ENCODE data around the gene PTGIR. TPM values are rescaled to one million over a fixed set of nuclear protein-coding genes. Genes with fewer than 3 reads are reported as not detected.

PTGIR gene
- polyA plus RNA-seq, 2 of the 4 experiments (the other 2 are of a cell fraction), result 0.06 TPM; not detected in 1

GRCh38 chr19:46661020-46661731 is 36.3 kb upstream of the PTGIR start, which contains the start of gene DACT3 (continued):
- TF ChIP-seq CEBPB (IDR thresholded peaks at IDR 0.05), result no peak
- TF ChIP-seq, protein P1, sequence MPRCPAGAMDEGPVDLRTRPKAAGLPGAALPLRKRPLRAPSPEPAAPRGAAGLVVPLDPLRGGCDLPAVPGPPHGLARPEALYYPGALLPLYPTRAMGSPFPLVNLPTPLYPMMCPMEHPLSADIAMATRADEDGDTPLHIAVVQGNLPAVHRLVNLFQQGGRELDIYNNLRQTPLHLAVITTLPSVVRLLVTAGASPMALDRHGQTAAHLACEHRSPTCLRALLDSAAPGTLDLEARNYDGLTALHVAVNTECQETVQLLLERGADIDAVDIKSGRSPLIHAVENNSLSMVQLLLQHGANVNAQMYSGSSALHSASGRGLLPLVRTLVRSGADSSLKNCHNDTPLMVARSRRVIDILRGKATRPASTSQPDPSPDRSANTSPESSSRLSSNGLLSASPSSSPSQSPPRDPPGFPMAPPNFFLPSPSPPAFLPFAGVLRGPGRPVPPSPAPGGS (IDR thresholded peaks at IDR 0.05), result no peak
- TF ChIP-seq FOXS1 (CRISPR knock-in tag; IDR thresholded peaks at IDR 0.05), result no peak
- TF ChIP-seq HOXA7 (CRISPR knock-in tag; IDR thresholded peaks at IDR 0.05), result no peak
- TF ChIP-seq HEYL (CRISPR knock-in tag; IDR thresholded peaks at IDR 0.05), result no peak
- TF ChIP-seq, protein P2, sequence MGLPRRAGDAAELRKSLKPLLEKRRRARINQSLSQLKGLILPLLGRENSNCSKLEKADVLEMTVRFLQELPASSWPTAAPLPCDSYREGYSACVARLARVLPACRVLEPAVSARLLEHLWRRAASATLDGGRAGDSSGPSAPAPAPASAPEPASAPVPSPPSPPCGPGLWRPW (IDR thresholded peaks at IDR 0.05), result no peak
- no peak for TF ChIP-seq RARB (CRISPR knock-in tag; IDR thresholded peaks at IDR 0.05)
- TF ChIP-seq POLR2AphosphoS2 (conservative IDR thresholded peaks at IDR 0.05; ENCODE audit: low read length), result no peak
- TF ChIP-seq RNF2 (IDR thresholded peaks at IDR 0.05; ENCODE audit: borderline replicate concordance, low read depth), result no peak
- no peak for TF ChIP-seq HOXB13 (CRISPR knock-in tag; IDR thresholded peaks at IDR 0.05; ENCODE audit: low read depth)
- no peak for TF ChIP-seq EP300 (IDR thresholded peaks at IDR 0.05)
- no peak for TF ChIP-seq TFCP2L1 (CRISPR knock-in tag; IDR thresholded peaks at IDR 0.05)
- TF ChIP-seq CBX8 (IDR thresholded peaks at IDR 0.05), result no peak
- no peak for TF ChIP-seq ZC3H11A (IDR thresholded peaks at IDR 0.05)
- no peak for TF ChIP-seq ZNF302 (CRISPR knock-in tag; IDR thresholded peaks at IDR 0.05)
- peak; percentile 68 for TF ChIP-seq BHLHE40 (IDR thresholded peaks at IDR 0.05; ENCODE audit: low read depth, low read length)
- TF ChIP-seq SMC3 (IDR thresholded peaks at IDR 0.05), result no peak
- no peak for TF ChIP-seq PHF8 (IDR thresholded peaks at IDR 0.05; ENCODE audit: borderline replicate concordance, low read depth)
- no peak for TF ChIP-seq RCOR1 (IDR thresholded peaks at IDR 0.05; ENCODE audit: low read depth, low read length)
- no peak for TF ChIP-seq HMGXB4 (CRISPR knock-in tag; IDR thresholded peaks at IDR 0.05; ENCODE audit: borderline replicate concordance)
- 0 out of 2 replicates have a peak, but pooled peaks have one; percentile 55 for TF ChIP-seq MAZ (IDR thresholded peaks at IDR 0.05; ENCODE audit: borderline replicate concordance, low read depth, low read length)
- TF ChIP-seq MAFK (IDR thresholded peaks at IDR 0.05; ENCODE audit: partially characterized antibody), result peak; percentile 35
- no peak for TF ChIP-seq ATOH8 (CRISPR knock-in tag; IDR thresholded peaks at IDR 0.05; ENCODE audit: low read depth)
- TF ChIP-seq HDAC2 (IDR thresholded peaks at IDR 0.05), result no peak
- TF ChIP-seq, protein P3, sequence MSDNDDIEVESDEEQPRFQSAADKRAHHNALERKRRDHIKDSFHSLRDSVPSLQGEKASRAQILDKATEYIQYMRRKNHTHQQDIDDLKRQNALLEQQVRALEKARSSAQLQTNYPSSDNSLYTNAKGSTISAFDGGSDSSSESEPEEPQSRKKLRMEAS (IDR thresholded peaks at IDR 0.05), result peak; percentile 76
- no peak for TF ChIP-seq EHF (CRISPR knock-in tag; IDR thresholded peaks at IDR 0.05)
- TF ChIP-seq SREBF2 (IDR thresholded peaks at IDR 0.05), result no peak
- peak; percentile 73; the same call in 1 of the 2 replicates for TF ChIP-seq MYC (IDR thresholded peaks at IDR 0.05; ENCODE audit: borderline replicate concordance, low read length)
- no peak for TF ChIP-seq RAD21 (conservative IDR thresholded peaks at IDR 0.05 in 1 of 2, IDR thresholded peaks at IDR 0.05 in 1 of 2)
- no peak for TF ChIP-seq FOSB (CRISPR knock-in tag; IDR thresholded peaks at IDR 0.05)
- TF ChIP-seq HOXB5 (CRISPR knock-in tag; IDR thresholded peaks at IDR 0.05), result no peak
- TF ChIP-seq NPAS2 (CRISPR knock-in tag; IDR thresholded peaks at IDR 0.05; ENCODE audit: borderline replicate concordance), result peak; percentile 80
- no peak for TF ChIP-seq GATA3 (IDR thresholded peaks at IDR 0.05; ENCODE audit: borderline replicate concordance)
- no peak for TF ChIP-seq PBX3 (IDR thresholded peaks at IDR 0.05)
- TF ChIP-seq KDM1A (IDR thresholded peaks at IDR 0.05; ENCODE audit: low read depth), result no peak
- TF ChIP-seq POLR2A (IDR thresholded peaks at IDR 0.05; ENCODE audit: low read length), result no peak
- TF ChIP-seq EHMT2 (IDR thresholded peaks at IDR 0.05; ENCODE audit: low read depth), result no peak
- TF ChIP-seq ZSCAN20 (CRISPR knock-in tag; IDR thresholded peaks at IDR 0.05), result no peak
- TF ChIP-seq E2F6 (IDR thresholded peaks at IDR 0.05; ENCODE audit: borderline replicate concordance, low read depth), result 0 out of 2 replicates have a peak, but pooled peaks have one; percentile 35
- TF ChIP-seq CBX2 (IDR thresholded peaks at IDR 0.05; ENCODE audit: borderline replicate concordance, low read depth), result no peak

All from A549 (cell line).